Measurements from ENCODE around the gene BMP4. TPM values are rescaled to one million over a fixed set of nuclear protein-coding genes. Genes with fewer than 3 reads are reported as not detected.

BMP4 gene
- total and polyA plus RNA-seq, 2 donors (not counting 3 experiments of a cell fraction or from before 2014, with no cell fraction given) = 238 to 311 TPM

DNA sequence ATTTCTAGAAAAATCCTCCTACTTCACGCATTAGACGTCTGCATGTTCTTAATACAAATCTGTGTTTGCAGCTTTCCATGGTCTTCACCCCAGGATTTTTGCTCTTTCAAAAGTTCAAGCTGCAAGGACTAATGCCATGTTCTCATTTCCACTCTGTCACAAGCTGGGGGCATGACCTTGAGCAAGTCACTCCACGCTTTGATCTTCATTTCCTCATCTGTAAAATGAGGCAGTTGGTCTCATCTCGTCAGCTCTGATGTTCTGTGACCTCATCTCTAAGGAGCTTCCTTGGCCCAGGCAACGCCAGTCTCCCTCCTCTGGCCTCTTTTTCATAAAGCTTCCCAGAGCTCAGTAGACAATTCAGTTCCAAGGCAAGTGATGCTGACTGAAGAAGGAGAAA is 18.8 kb upstream of the BMP4 start:
- intact Hi-C loops (cut with micrococcal nuclease) (no loop called here), dilution Hi-C loops (cut with MboI; ENCODE audit: extremely low pct_ligation_motif_present, low sequenced_read_pairs) (no loop called here)
- H3K4me1 ChIP-seq (ENCODE audit: control insufficient read depth, extremely low read depth, insufficient read depth, low read length) = no peaks in the 10 kb centered on the region
- CTCF ChIA-PET = interaction anchor here (1.2 to 1.4 kb wide), 2 partner anchors 12 to 353 kb away, joined by 3 to 4 read pairs; no protein-coding TSS in a partner anchor
- H3K9me3 ChIP-seq (replicated peaks; ENCODE audit: control insufficient read depth, insufficient read depth, low read length) = no peaks in the 10 kb centered on the region
- no peaks in the 10 kb centered on the region for H3K36me3 ChIP-seq (ENCODE audit: control insufficient read depth in 2 of 2, extremely low read depth in 1 of 2, insufficient read depth in 2 of 2, low read length in 2 of 2)
- DNase-seq (ENCODE audit: low read depth, low spot score) (no peak), FAIRE-seq (no peak)
- POLR2A ChIA-PET = no interaction called here
- no peaks in the 10 kb centered on the region for H3K9me1 ChIP-seq (replicated peaks; ENCODE audit: control insufficient read depth, extremely low read depth, insufficient read depth, low read length)
- no peak overlapping the region for H3K27ac ChIP-seq (ENCODE audit: insufficient read depth, low read depth, low read length)
- no TSS peak for BruUV-seq (replicated peaks)
- no peaks in the 10 kb centered on the region for H3K27me3 ChIP-seq (ENCODE audit: control insufficient read depth in 2 of 2, insufficient read depth in 2 of 2, low read length in 2 of 2)
- TF ChIP-seq EZH2 (IDR thresholded peaks at IDR 0.05; ENCODE audit: borderline replicate concordance, low read depth, low read length, severe bottlenecking) (no peak), POLR2AphosphoS5 (IDR thresholded peaks at IDR 0.05; ENCODE audit: insufficient read depth, low read depth, low read length) (no peak)
- H3K79me2 ChIP-seq (ENCODE audit: control insufficient read depth, insufficient read depth, low read length) = no peaks in the 10 kb centered on the region
- H3K9ac ChIP-seq (replicated peaks; ENCODE audit: extremely low read depth, insufficient read depth, low read length) = no peak overlapping the region
- H2AFZ ChIP-seq (ENCODE audit: low read depth, low read length) = no peak overlapping the region
- H4K20me1 ChIP-seq (replicated peaks; ENCODE audit: control insufficient read depth, extremely low read depth, insufficient read depth, low read length) = no peaks in the 10 kb centered on the region
- H3K4me3 ChIP-seq (replicated peaks in 1 of 3; ENCODE audit: insufficient read depth in 1 of 3, low read depth in 1 of 3, low read length in 3 of 3) = no peak overlapping the region
- no peak overlapping the region for H3K4me2 ChIP-seq (ENCODE audit: insufficient read depth, low read length)

DNA sequence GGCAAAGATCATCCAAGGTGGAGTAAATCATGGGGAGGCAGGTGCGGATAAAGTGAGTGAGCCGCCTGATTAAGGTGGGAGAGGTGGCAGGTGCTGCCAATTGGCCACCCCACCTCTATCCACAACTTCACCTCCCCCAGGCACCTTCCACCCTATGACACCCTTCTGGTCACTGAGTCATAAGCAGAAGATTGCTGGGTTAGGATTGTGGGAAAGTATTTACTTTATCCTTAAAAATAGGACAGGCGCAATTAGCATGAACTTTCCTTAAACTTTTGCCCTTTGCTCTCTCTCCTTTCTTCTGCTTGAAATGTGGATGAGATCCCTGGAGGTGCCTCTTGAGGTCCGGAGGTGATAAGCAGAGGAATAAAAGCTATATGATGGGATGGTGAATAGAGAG is 14.9 kb upstream of the BMP4 start:
- no peaks in the 10 kb centered on the region for H3K9me3 ChIP-seq (replicated peaks; ENCODE audit: control insufficient read depth, insufficient read depth, low read length)
- CTCF ChIA-PET = interaction anchor here (1.1 kb wide), 1 partner anchor 16 kb away, joined by 3 read pairs; no protein-coding TSS in a partner anchor
- H4K20me1 ChIP-seq (replicated peaks; ENCODE audit: control insufficient read depth, extremely low read depth, insufficient read depth, low read length) = no peaks in the 10 kb centered on the region
- POLR2A ChIA-PET = no interaction called here
- DNase-seq (ENCODE audit: low read depth, low spot score) (no peak), FAIRE-seq (no peak)
- no peak overlapping the region for H3K27ac ChIP-seq (ENCODE audit: insufficient read depth, low read depth, low read length)
- H3K9ac ChIP-seq (replicated peaks; ENCODE audit: extremely low read depth, insufficient read depth, low read length) = no peak overlapping the region
- H3K36me3 ChIP-seq (ENCODE audit: control insufficient read depth in 2 of 2, extremely low read depth in 1 of 2, insufficient read depth in 2 of 2, low read length in 2 of 2) = no peaks in the 10 kb centered on the region
- no peak overlapping the region for H3K4me2 ChIP-seq (ENCODE audit: insufficient read depth, low read length)
- no peak overlapping the region for H3K4me3 ChIP-seq (replicated peaks in 1 of 3; ENCODE audit: insufficient read depth in 1 of 3, low read depth in 1 of 3, low read length in 3 of 3)
- TF ChIP-seq POLR2AphosphoS5 (IDR thresholded peaks at IDR 0.05; ENCODE audit: insufficient read depth, low read depth, low read length) (no peak), FOS (IDR thresholded peaks at IDR 0.05; ENCODE audit: borderline replicate concordance, insufficient read depth, low read length) (no peak), JUN (IDR thresholded peaks at IDR 0.05; ENCODE audit: borderline replicate concordance, insufficient read depth, insufficient read length, low read depth) (no peak), EZH2 (IDR thresholded peaks at IDR 0.05; ENCODE audit: borderline replicate concordance, low read depth, low read length, severe bottlenecking) (no peak), CTCF (IDR thresholded peaks at IDR 0.05; ENCODE audit: extremely low read depth in 1 of 2, insufficient read depth in 1 of 2, low read depth in 1 of 2, low read length in 2 of 2) (no peak), MAX (IDR thresholded peaks at IDR 0.05; ENCODE audit: insufficient read depth, insufficient read length) (no peak), GATA2 (IDR thresholded peaks at IDR 0.05; ENCODE audit: insufficient read depth, insufficient read length, low read depth, low read length) (no peak), POLR2A (IDR thresholded peaks at IDR 0.05; ENCODE audit: low read depth, low read length) (no peak), MYC (IDR thresholded peaks at IDR 0.05; ENCODE audit: low read depth, low read length) (no peak)
- intact Hi-C loops (cut with micrococcal nuclease) (no loop called here), dilution Hi-C loops (cut with MboI; ENCODE audit: extremely low pct_ligation_motif_present, low sequenced_read_pairs) (no loop called here)
- no peaks in the 10 kb centered on the region for H3K4me1 ChIP-seq (ENCODE audit: control insufficient read depth, extremely low read depth, insufficient read depth, low read length)
- no peaks in the 10 kb centered on the region for H3K79me2 ChIP-seq (ENCODE audit: control insufficient read depth, insufficient read depth, low read length)
- H2AFZ ChIP-seq (ENCODE audit: low read depth, low read length) = no peak overlapping the region
- no TSS peak for BruUV-seq (replicated peaks)
- H3K9me1 ChIP-seq (replicated peaks; ENCODE audit: control insufficient read depth, extremely low read depth, insufficient read depth, low read length) = no peaks in the 10 kb centered on the region
- no peaks in the 10 kb centered on the region for H3K27me3 ChIP-seq (ENCODE audit: control insufficient read depth in 2 of 2, insufficient read depth in 2 of 2, low read length in 2 of 2)
